SU-DHL-6 (cell line): Measurements from ENCODE around the gene ZNF469.

Experiments
- H2AFZ ChIP-seq: fragments of 200-600 bp; sonication (generic); 2 replicates; pipeline ENCODE4 v1.6.1; 2014; ENCODE audit warnings: low read depth, mild to moderate bottlenecking, moderate library complexity, mixed read lengths, antibody characterized with exemption, low read length; ENCODE audit not compliant: severe bottlenecking
- H3F3A ChIP-seq: fragments of 200-600 bp; shearing (Covaris generic); 2 replicates; pipeline ENCODE4 v1.6.0; 2016; ENCODE audit warnings: antibody characterized with exemption, mild to moderate bottlenecking; ENCODE audit not compliant: insufficient read depth
- H3K27ac ChIP-seq: fragments of 200-600 bp; sonication (generic); 2 replicates; pipeline ENCODE4 v1.5.1; 2016; ENCODE audit warnings: low read depth, mild to moderate bottlenecking, low read length, moderate library complexity, mixed read lengths
- H3K27me3 ChIP-seq: fragments of 200-600 bp; sonication (generic), shearing (Covaris generic); 2 replicates; pipeline ENCODE4 v1.6.0; 2014; ENCODE audit warnings: mild to moderate bottlenecking, low read length
- H3K36me3 ChIP-seq: fragments of 200-600 bp; sonication (generic); 2 replicates; pipeline ENCODE4 v1.6.1; 2014; ENCODE audit warnings: mild to moderate bottlenecking, low read length, mixed read lengths
- H3K4me2 ChIP-seq: fragments of 300-600, 200-600 bp; shearing (Covaris generic), sonication (generic); 2 replicates; pipeline ENCODE4 v1.6.0; 2014; ENCODE audit warnings: low read length, low read depth, mild to moderate bottlenecking; ENCODE audit not compliant: poor library complexity, severe bottlenecking
- H3K4me3 ChIP-seq: fragments of 200-600 bp; sonication (generic); 2 replicates; pipeline ENCODE4 v1.5.1; 2014; ENCODE audit warnings: antibody characterized with exemption, low read length, mild to moderate bottlenecking, mixed read lengths; ENCODE audit not compliant: insufficient read depth, poor library complexity, severe bottlenecking
- H3K79me2 ChIP-seq: fragments of 200-600 bp; sonication (generic); 2 replicates; pipeline ENCODE4 v1.6.1; 2014; ENCODE audit warnings: mild to moderate bottlenecking, low read length, moderate library complexity; ENCODE audit not compliant: insufficient read depth
- H3K9ac ChIP-seq: fragments of 200-600 bp; sonication (generic); 2 replicates; pipeline ENCODE4 v1.7.0; 2014; ENCODE audit warnings: mild to moderate bottlenecking, low read length
- H3K9me2 ChIP-seq: fragments of 200-600 bp; sonication (generic); replicated peaks from 2 replicates; pipeline ENCODE4 v1.6.1; 2014; ENCODE audit warnings: low read length; ENCODE audit not compliant: insufficient read depth
- H3K9me3 ChIP-seq: fragments of 200-600 bp; sonication (generic); 2 replicates; pipeline ENCODE4 v1.6.1; 2014; ENCODE audit warnings: low read length, mixed read lengths; ENCODE audit not compliant: insufficient read depth
- H4K20me1 ChIP-seq: fragments of 200-600 bp; sonication (generic); 2 replicates; pipeline ENCODE4 v1.6.1; 2014; ENCODE audit warnings: low read depth, mild to moderate bottlenecking, antibody characterized with exemption, low read length, moderate library complexity, mixed read lengths
- EZH2phosphoT487 ChIP-seq: fragments of 200-600 bp; sonication (generic), shearing (Covaris generic); conservative IDR thresholded peaks from 2 replicates; pipeline ENCODE4 v1.6.1; 2018; ENCODE audit warnings: mild to moderate bottlenecking, antibody characterized with exemption, low read length, moderate library complexity, mixed read lengths
- TF ChIP-seq, protein P1 (sequence below): fragments of 200-600 bp; sonication (generic); IDR thresholded peaks from one replicate; pipeline ENCODE4 v1.5.1; 2017; ENCODE audit warnings: antibody characterized with exemption, mild to moderate bottlenecking, low read length, moderate library complexity; ENCODE audit not compliant: insufficient read depth, poor library complexity, severe bottlenecking

The ZNF469 gene

DNA sequence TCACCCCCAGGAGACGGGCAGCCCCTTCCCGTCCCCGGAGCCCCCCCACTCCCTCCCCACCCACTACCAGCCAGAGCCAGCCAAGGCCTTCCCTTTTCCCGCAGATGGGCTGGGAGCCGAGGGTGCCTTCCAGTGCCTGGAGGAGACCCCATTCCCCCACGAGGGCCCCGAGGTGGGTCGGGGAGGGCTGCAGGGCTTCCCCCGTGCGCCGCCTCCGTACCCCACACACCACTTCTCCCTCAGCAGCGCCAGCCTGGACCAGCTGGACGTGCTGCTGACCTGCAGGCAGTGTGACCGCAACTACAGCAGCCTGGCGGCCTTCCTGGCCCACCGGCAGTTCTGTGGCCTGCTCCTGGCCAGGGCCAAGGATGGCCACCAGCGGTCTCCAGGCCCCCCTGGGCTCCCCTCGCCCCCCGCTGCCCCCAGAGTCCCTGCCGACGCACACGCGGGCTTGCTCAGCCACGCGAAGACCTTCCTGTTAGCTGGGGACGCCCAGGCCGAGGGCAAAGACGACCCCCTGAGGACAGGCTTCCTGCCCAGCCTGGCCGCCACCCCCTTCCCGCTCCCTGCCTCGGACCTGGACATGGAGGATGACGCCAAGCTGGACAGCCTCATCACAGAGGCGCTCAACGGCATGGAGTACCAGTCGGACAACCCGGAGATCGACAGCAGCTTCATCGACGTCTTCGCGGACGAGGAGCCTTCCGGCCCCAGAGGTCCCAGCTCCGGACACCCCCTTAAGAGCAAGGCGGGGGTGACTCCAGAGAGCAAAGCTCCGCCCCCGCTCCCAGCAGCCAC, 46.8 kb downstream of the ZNF469 start:
- Histone ChIP-seq H3K27ac (no peak overlapping the region), H3K79me2 (no peaks in the 10 kb centered on the region), H3K4me3 (no peak overlapping the region), H4K20me1 (no peaks in the 10 kb centered on the region), H3K9me3 (no peaks in the 10 kb centered on the region), H2AFZ (no peak overlapping the region), H3F3A (no peaks in the 10 kb centered on the region), H3K9me2 (no peaks in the 10 kb centered on the region), H3K36me3 (no peaks in the 10 kb centered on the region), H3K27me3 (no peaks in the 10 kb centered on the region), H3K4me2 (no peak overlapping the region), H3K9ac (no peak overlapping the region)
- TF ChIP-seq EZH2phosphoT487, result no peak
- TF ChIP-seq, protein P1, sequence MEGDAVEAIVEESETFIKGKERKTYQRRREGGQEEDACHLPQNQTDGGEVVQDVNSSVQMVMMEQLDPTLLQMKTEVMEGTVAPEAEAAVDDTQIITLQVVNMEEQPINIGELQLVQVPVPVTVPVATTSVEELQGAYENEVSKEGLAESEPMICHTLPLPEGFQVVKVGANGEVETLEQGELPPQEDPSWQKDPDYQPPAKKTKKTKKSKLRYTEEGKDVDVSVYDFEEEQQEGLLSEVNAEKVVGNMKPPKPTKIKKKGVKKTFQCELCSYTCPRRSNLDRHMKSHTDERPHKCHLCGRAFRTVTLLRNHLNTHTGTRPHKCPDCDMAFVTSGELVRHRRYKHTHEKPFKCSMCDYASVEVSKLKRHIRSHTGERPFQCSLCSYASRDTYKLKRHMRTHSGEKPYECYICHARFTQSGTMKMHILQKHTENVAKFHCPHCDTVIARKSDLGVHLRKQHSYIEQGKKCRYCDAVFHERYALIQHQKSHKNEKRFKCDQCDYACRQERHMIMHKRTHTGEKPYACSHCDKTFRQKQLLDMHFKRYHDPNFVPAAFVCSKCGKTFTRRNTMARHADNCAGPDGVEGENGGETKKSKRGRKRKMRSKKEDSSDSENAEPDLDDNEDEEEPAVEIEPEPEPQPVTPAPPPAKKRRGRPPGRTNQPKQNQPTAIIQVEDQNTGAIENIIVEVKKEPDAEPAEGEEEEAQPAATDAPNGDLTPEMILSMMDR, result no peak

DNA sequence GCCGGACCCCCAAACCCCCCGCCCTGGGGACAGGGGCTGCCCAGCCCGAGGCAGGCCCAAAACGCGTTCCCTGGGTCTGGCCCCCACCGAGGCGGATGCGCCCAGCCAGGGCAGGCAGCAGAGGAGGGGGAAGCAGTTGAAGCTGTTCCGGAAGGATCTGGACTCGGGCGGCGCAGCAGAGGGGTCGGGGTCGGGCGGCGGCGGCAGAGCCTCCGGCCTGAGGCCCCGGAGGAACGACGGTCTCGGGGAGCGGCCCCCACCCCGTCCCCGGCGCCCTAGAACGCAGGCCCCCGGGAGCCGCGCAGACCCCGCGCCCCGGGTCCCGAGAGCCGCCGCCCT, 47.4 kb downstream of the ZNF469 start:
- no peaks in the 10 kb centered on the region for H3K27me3 ChIP-seq
- H3K4me3 ChIP-seq, result no peak overlapping the region
- no peak overlapping the region for H3K4me2 ChIP-seq
- TF ChIP-seq, protein P1, result no peak
- no peak for TF ChIP-seq EZH2phosphoT487
- no peaks in the 10 kb centered on the region for H3K36me3 ChIP-seq
- H3F3A ChIP-seq, result no peaks in the 10 kb centered on the region
- H3K79me2 ChIP-seq, result no peaks in the 10 kb centered on the region
- no peak overlapping the region for H3K9ac ChIP-seq
- H3K9me2 ChIP-seq, result no peaks in the 10 kb centered on the region
- H2AFZ ChIP-seq, result no peak overlapping the region
- no peaks in the 10 kb centered on the region for H4K20me1 ChIP-seq
- no peak overlapping the region for H3K27ac ChIP-seq
- no peaks in the 10 kb centered on the region for H3K9me3 ChIP-seq

DNA sequence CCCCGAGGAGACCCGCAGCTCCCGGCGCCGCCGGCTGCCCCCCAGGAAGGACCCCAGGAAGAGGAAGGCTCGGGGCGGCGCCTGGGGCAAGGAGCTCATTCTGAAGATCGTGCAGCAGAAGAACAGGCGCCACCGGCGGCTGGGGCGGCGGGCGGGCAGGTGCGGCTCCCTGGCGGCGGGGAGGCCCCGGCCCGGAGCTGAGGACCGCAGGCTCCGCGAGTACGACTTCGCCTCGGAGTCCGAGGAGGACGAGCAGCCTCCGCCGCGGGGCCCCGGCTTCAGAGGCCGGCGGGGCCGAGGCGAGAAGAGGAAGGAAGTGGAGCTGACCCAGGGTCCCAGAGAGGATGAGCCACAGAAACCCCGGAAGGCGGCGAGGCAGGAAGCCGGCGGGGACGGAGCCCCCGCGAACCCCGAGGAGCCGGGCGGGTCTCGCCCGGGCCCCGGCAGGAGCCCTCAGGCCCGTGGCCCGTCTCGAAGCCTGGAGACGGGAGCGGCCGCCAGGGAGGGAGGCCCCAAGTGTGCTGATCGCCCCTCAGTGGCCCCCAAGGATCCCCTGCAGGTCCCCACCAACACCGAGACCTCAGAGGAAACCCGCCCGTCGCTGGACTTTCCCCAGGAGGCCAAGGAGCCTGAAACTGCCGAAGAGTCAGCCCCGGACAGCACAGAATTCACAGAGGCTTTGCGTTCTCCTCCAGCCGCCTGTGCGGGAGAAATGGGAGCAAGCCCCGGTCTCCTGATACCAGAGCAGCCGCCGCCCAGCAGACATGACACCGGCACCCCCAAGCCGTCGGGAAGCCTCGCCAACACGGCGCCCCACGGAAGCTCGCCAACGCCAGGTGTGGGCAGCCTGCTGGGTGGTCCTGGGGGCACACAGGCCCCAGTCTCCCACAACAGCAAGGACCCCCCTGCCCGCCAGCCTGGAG, 48.0 kb downstream of the ZNF469 start:
- no peaks in the 10 kb centered on the region for H4K20me1 ChIP-seq
- no peak overlapping the region for H3K27ac ChIP-seq
- no peaks in the 10 kb centered on the region for H3K9me2 ChIP-seq
- no peak overlapping the region for H3K9ac ChIP-seq
- H3K27me3 ChIP-seq, result no peaks in the 10 kb centered on the region
- TF ChIP-seq, protein P1, result no peak
- H3K4me3 ChIP-seq, result no peak overlapping the region
- no peaks in the 10 kb centered on the region for H3K79me2 ChIP-seq
- H2AFZ ChIP-seq, result no peak overlapping the region
- H3K4me2 ChIP-seq, result no peak overlapping the region
- H3K36me3 ChIP-seq, result no peaks in the 10 kb centered on the region
- H3F3A ChIP-seq, result no peaks in the 10 kb centered on the region
- no peaks in the 10 kb centered on the region for H3K9me3 ChIP-seq
